K562 (cell line): ENCODE measurements around the gene ETV7. TPM values are rescaled to one million over a fixed set of nuclear protein-coding genes. Genes with fewer than 3 reads are reported as not detected.
A peak's percentile ranks its signal among the peaks of the same experiment; 100 is the strongest.

Source experiments
- ATAC-seq: fragments of 200-7000 bp; cut with Tn5 transposase; 3 replicates; pipeline ENCODE4 v1.9.1; 2020; ENCODE audit warnings: moderate library complexity
- BruUV-seq: library from RNA; stranded (reverse); fragments of 400-500 nt; replicated peaks from 2 replicates; lab custom pipeline; 2021; lab: Mats Ljungman, UMichigan
- CTCF ChIA-PET: fragments of 300-600 bp; formaldehyde crosslinking; extraction: SDS; loops from one replicate; lab custom pipeline; 2021; ENCODE audit warnings: low intra/inter-chr PET ratio; lab: Yijun Ruan, JAX
- POLR2A ChIA-PET: fragments of 300-600, 350-650 bp; sonication (Branson Sonifier 250); formaldehyde crosslinking; extraction: SDS; loops from one replicate; lab custom pipeline; 2021; ENCODE audit warnings: antibody characterized with exemption, inconsistent platforms; lab: Yijun Ruan, JAX
- DNase-seq, 4 experiments: peaks; one replicate each; pipeline versions ENCODE4 v3.0.0 to v3.0.0-alpha.2; 2011 to 2018; ENCODE audit warnings: low spot score in 3 of 4, mixed read lengths in 3 of 4; ENCODE audit errors: extremely low read depth in 1 of 4
- FAIRE-seq: peaks from 2 replicates; lab custom pipeline; 2011; peaks lifted over from hg19 to GRCh38; lab: Jason Lieb, UNC
- H2AFZ ChIP-seq: 2 replicates; pipeline ENCODE4 v1.6.0; 2011; ENCODE audit warnings: low read depth, low read length, control low read depth, inconsistent platforms
- H3K27ac ChIP-seq: fragments of 200-600 bp; 3 replicates; pipeline ENCODE4 v1.8.0; 2011; ENCODE audit warnings: low read depth, mild to moderate bottlenecking, control low read depth, inconsistent platforms, low read length, moderate library complexity, mixed read lengths; ENCODE audit errors: extremely low read depth
- H3K27me3 ChIP-seq, 2 experiments: fragments of 300-600 bp in 1 of 2; 2 replicates in 1 of 2; 3 replicates in 1 of 2; pipeline versions ENCODE4 v1.6.0 to v1.8.0; 2011; ENCODE audit warnings: inconsistent platforms in 2 of 2, low read length in 2 of 2, mild to moderate bottlenecking in 1 of 2, mixed read lengths in 1 of 2, moderate library complexity in 1 of 2; ENCODE audit not compliant: control insufficient read depth in 2 of 2, insufficient read depth in 2 of 2
- H3K36me3 ChIP-seq: fragments of 300-600 bp; 3 replicates; pipeline ENCODE4 v1.8.0; 2011; ENCODE audit warnings: mild to moderate bottlenecking, low read length, inconsistent platforms; ENCODE audit not compliant: control insufficient read depth, insufficient read depth
- H3K4me1 ChIP-seq, 2 experiments: fragments of 200-600 bp in 1 of 2; replicated peaks in 1 of 2; 2 replicates in 1 of 2; 3 replicates in 1 of 2; pipeline versions ENCODE4 v1.5.1 to v1.8.0; 2011; ENCODE audit warnings: inconsistent platforms in 2 of 2, low read length in 2 of 2, mild to moderate bottlenecking in 1 of 2, mixed read lengths in 1 of 2, moderate library complexity in 1 of 2; ENCODE audit not compliant: control insufficient read depth in 2 of 2, insufficient read depth in 2 of 2
- H3K4me2 ChIP-seq: 2 replicates; pipeline ENCODE4 v1.6.1; 2011; ENCODE audit warnings: low read length, control low read depth, inconsistent platforms, mixed read lengths; ENCODE audit not compliant: insufficient read depth
- H3K4me3 ChIP-seq: fragments of 200-600 bp; sonication (generic), shearing (Covaris generic); 2 replicates; pipeline ENCODE4 v1.5.1; 2016; ENCODE audit warnings: control low read depth, inconsistent platforms
- H3K79me2 ChIP-seq: fragments of 200-600 bp; 3 replicates; pipeline ENCODE4 v1.8.0; 2011; ENCODE audit warnings: low read length, inconsistent platforms; ENCODE audit not compliant: control insufficient read depth, insufficient read depth
- H3K9ac ChIP-seq, 2 experiments: 2 replicates each; pipeline versions ENCODE4 v1.6.0 to v1.6.1; 2011; ENCODE audit warnings: low read depth in 2 of 2, low read length in 2 of 2, control low read depth in 1 of 2, inconsistent platforms in 1 of 2, mild to moderate bottlenecking in 1 of 2, mixed read lengths in 1 of 2; ENCODE audit not compliant: insufficient read depth in 1 of 2
- H3K9me1 ChIP-seq: one replicate; pipeline ENCODE4 v1.6.0; 2011; ENCODE audit warnings: inconsistent platforms, mild to moderate bottlenecking, low read length, moderate library complexity; ENCODE audit not compliant: control insufficient read depth, insufficient read depth
- H3K9me3 ChIP-seq: replicated peaks from 2 replicates; pipeline ENCODE4 v1.5.1; 2011; ENCODE audit warnings: low read depth, low read length, inconsistent platforms; ENCODE audit not compliant: control insufficient read depth, insufficient read depth
- H4K20me1 ChIP-seq: replicated peaks from 2 replicates; pipeline ENCODE4 v1.6.1; 2011; ENCODE audit warnings: low read length, inconsistent platforms, mixed read lengths; ENCODE audit not compliant: control insufficient read depth, insufficient read depth
- ARID2 ChIP-seq: fragments of 450-650 bp; IDR thresholded peaks from 2 replicates; pipeline ENCODE4 v1.6.1; 2017; ENCODE audit warnings: antibody characterized with exemption, mild to moderate bottlenecking
- BCOR ChIP-seq: fragments of 450-650 bp; IDR thresholded peaks from 2 replicates; pipeline ENCODE4 v1.6.1; 2016
- CREB3 ChIP-seq: fragments of 450-650 bp; conservative IDR thresholded peaks from 2 replicates; pipeline ENCODE4 v1.6.1; 2016; ENCODE audit warnings: missing genetic modification characterization, low read depth, mild to moderate bottlenecking, missing compliant biosample characterization, moderate library complexity
- KDM1A ChIP-seq, 2 experiments: fragments of 450-650 bp; IDR thresholded peaks; 2 replicates each; pipeline ENCODE4 v1.6.1; 2016; ENCODE audit warnings: mild to moderate bottlenecking in 2 of 2
- MAFK ChIP-seq: IDR thresholded peaks from 2 replicates; pipeline ENCODE4 v1.6.1; 2011; ENCODE audit warnings: low read length, improper control_type of control experiment
- RERE ChIP-seq: sonication (generic); formaldehyde crosslinking; IDR thresholded peaks from 2 replicates; pipeline ENCODE4 v1.8.0; 2023; ENCODE audit warnings: missing genetic modification reagents, mild to moderate bottlenecking, borderline replicate concordance
- SMARCA5 ChIP-seq: fragments of 450-650 bp; IDR thresholded peaks from 2 replicates; pipeline ENCODE4 v1.6.1; 2016
- STAT5A ChIP-seq: IDR thresholded peaks from 2 replicates; pipeline ENCODE4 v1.6.1; 2012; ENCODE audit warnings: low read length, inconsistent platforms, borderline replicate concordance
- WGBS: fragments of 100-300 bp; shearing (Covaris generic); methylation state at CpG from one replicate; pipeline ENCODE4 v1.1.6; 2016; ENCODE audit warnings: low coverage, mixed read lengths; ENCODE audit not compliant: insufficient coverage; ENCODE audit errors: missing lambda C conversion rate; 5-methylcytosine and 5-hydroxymethylcytosine counted together
- in situ Hi-C: fragments of 300-500 bp; cut with MboI; formaldehyde crosslinking; loops from 4 replicates; pipeline ENCODE4 v1.15.0; 2018; ENCODE audit warnings: inconsistent platforms, mixed read lengths
- intact Hi-C: fragments of 100-400 bp; cut with micrococcal nuclease; formaldehyde crosslinking; loops from 2 replicates; pipeline ENCODE4 v1.14.2; 2022
- polyA plus RNA-seq, 8 experiments: library from polyadenylated mRNA; depleted of rRNA in 4 of 8; stranded (reverse) in 5 of 8; unstranded in 3 of 8; fragments of >200 nt; fragmentation: Nextera tagmentation in 2 of 8; fragmentation: Illumina TruSeq in 1 of 8; extraction: Ambion mirVana in 2 of 8; extraction: Trizol in 1 of 8; gene quantifications; 2 replicates each; pipeline versions ENCODE4 v1.2.1 to v1.2.3, GENCODE V29; 2011 to 2014; ENCODE audit warnings: inconsistent platforms in 1 of 8, missing spikeins in 1 of 8
- total RNA-seq, 7 experiments: library from RNA; depleted of rRNA in 6 of 7; stranded (reverse); fragments of >200 nt in 6 of 7; fragmentation: Illumina TruSeq in 2 of 7; extraction: Trizol in 2 of 7; gene quantifications; 2 replicates each; pipeline versions ENCODE4 v1.2.1 to v1.2.3, GENCODE V29; 2011 to 2021; ENCODE audit warnings: low replicate concordance in 1 of 7

Gene ETV7
- total and polyA plus RNA-seq, 9 of the 15 experiments (the other 6 are each of a cell fraction or from before 2014, with no cell fraction given), result 0.07 to 0.22 (median 0.14) TPM; not detected in 3

DNA sequence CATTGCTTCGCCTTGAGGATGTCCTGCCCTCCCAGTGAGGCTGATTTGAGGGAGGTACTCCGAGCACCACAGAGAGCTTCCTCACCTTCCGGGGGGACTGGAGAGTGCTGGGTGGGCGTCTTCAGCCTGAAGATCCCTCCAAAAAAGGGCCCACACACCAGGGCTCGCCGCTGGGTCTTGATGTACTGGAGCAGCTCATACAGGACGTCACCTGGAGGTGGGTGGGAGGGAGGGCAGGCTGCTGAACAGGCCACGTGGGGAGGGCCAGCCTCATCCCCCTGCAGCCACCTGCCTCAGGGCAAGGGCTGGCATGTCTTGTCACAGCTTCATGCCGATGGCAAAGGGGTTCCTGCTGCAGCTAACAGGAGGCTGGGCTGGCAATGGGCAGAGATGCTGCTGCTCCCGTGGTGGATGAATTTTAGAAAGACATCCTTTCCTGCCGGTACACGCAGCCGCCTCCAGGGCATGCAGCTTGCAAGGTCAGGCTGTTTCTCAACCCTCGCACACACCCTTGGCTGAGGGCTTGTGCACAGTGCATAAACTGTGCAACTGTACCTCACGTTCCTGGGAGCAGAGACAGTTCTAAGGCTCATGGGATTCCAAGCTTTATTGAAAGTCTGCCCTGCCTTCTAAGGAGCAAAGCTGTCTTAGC is 14.0 kb downstream of the ETV7 start (continued):
- no peak for TF ChIP-seq RERE (CRISPR knock-in tag)
- TF ChIP-seq, all 486 proteins: peak for 0

- ATAC-seq (no peak), DNase-seq (no peak), FAIRE-seq (no peak)
- intact Hi-C loops, result no loop called here
- POLR2A ChIA-PET, result no interaction called here
- H3K27ac ChIP-seq, result no peak overlapping the region
- TF ChIP-seq MAFK (no peak), ARID2 (no peak), BCOR (peak; percentile 51; the same call in 1 of the 2 replicates), SMARCA5 (peak; percentile 36; the same call in 1 of the 2 replicates), CREB3 (tag) (no peak), STAT5A (no peak), KDM1A (IDR thresholded peaks at IDR 0.05) (0 out of 4 replicates have a peak, but pooled peaks have one; percentile 15 to 35)
- H3K4me1 ChIP-seq, result peaks cover 0 to 10% of the 10 kb centered on the region in 2 experiments; a peak in 1 of 5 replicates
- H3K4me3 ChIP-seq, result no peak overlapping the region
- no peaks in the 10 kb centered on the region for H3K79me2 ChIP-seq
- H3K9ac ChIP-seq, result no peak overlapping the region
- H4K20me1 ChIP-seq, result no peaks in the 10 kb centered on the region
- H3K27me3 ChIP-seq, result peaks cover 48 to 76% of the 10 kb centered on the region in 2 experiments
- H2AFZ ChIP-seq, result no peak overlapping the region
- 6% methylated on average over 6 of the region's 6 CpGs for WGBS
- H3K9me1 ChIP-seq, result no peaks in the 10 kb centered on the region
- in situ Hi-C loops, result no loop called here
- CTCF ChIA-PET, result no interaction called here
- H3K9me3 ChIP-seq, result no peaks in the 10 kb centered on the region
- no peaks in the 10 kb centered on the region for H3K36me3 ChIP-seq
- H3K4me2 ChIP-seq, result no peak overlapping the region
- no TSS peak for BruUV-seq
These were observed 15.4 kb downstream of the ETV7 start for GRCh38 chr6:36372088-36372487.
